PC-3 (cell line): Measurements from ENCODE around the gene SFSWAP. TPM values are rescaled to one million over a fixed set of nuclear protein-coding genes. Genes with fewer than 3 reads are reported as not detected.
"Not testable (repeated sequence)": the region's sequence is repeated elsewhere in the genome, so short reads cannot be mapped to it uniquely, and the experiment has no call there.

Source experiments
- ATAC-seq: fragments of 200-7000 bp; cut with Tn5 transposase; 2 replicates; pipeline ENCODE4 v1.9.1; 2020; ENCODE audit warnings: mild to moderate bottlenecking, moderate library complexity
- BruUV-seq: library from RNA; stranded (reverse); fragments of 400-500 nt; replicated peaks from 2 replicates; lab custom pipeline; 2021; lab: Mats Ljungman, UMichigan
- CTCF ChIA-PET: fragments of 300-600 bp; sonication (Branson Sonifier 250); formaldehyde crosslinking; loops from one replicate; lab custom pipeline; 2022; ENCODE audit warnings: antibody characterized with exemption; lab: Charles Lee
- POLR2A ChIA-PET: fragments of 300-600 bp; sonication (Branson Sonifier 250); formaldehyde crosslinking; loops from one replicate; lab custom pipeline; 2022; ENCODE audit warnings: antibody characterized with exemption; ENCODE audit not compliant: unreplicated experiment; lab: Charles Lee
- DNase-seq: peaks from one replicate; pipeline ENCODE4 v3.0.0-alpha.2; 2015
- H2AFZ ChIP-seq: fragments of 300-600 bp; sonication (generic); 2 replicates; pipeline ENCODE4 v1.6.0; 2016; ENCODE audit warnings: antibody characterized with exemption, low read length
- H3F3A ChIP-seq: fragments of 300-600 bp; sonication (generic); one replicate; pipeline ENCODE4 v1.6.0; 2017; ENCODE audit warnings: antibody characterized with exemption, low read length, control low read depth, mild to moderate bottlenecking; ENCODE audit not compliant: unreplicated experiment
- H3K27ac ChIP-seq: fragments of 300-600 bp; sonication (generic); 2 replicates; pipeline ENCODE4 v1.5.1; 2016; ENCODE audit warnings: mild to moderate bottlenecking, low read length
- H3K27me3 ChIP-seq: fragments of 300-600 bp; sonication (generic); 2 replicates; pipeline ENCODE4 v1.6.1; 2016; ENCODE audit warnings: low read length, mixed read lengths
- H3K36me3 ChIP-seq: fragments of 300-600 bp; sonication (generic); 2 replicates; pipeline ENCODE4 v1.6.1; 2016; ENCODE audit warnings: low read depth, mixed run types, low read length, mixed read lengths
- H3K4me1 ChIP-seq: fragments of 300-600 bp; sonication (generic); 2 replicates; pipeline ENCODE4 v1.5.1; 2016; ENCODE audit warnings: low read length; ENCODE audit not compliant: insufficient read depth
- H3K4me2 ChIP-seq: fragments of 300-600 bp; sonication (generic); 2 replicates; pipeline ENCODE4 v1.6.0; 2016; ENCODE audit warnings: low read length
- H3K4me3 ChIP-seq: fragments of 300-600 bp; sonication (generic); 2 replicates; pipeline ENCODE4 v1.5.1; 2016; ENCODE audit warnings: mild to moderate bottlenecking, low read length, mixed read lengths
- H3K79me2 ChIP-seq: fragments of 300-600 bp; sonication (generic); 2 replicates; pipeline ENCODE4 v1.6.1; 2017; ENCODE audit warnings: low read length, mixed read lengths
- H3K9ac ChIP-seq: fragments of 300-600 bp; sonication (generic); 2 replicates; pipeline ENCODE4 v1.6.0; 2016; ENCODE audit warnings: mild to moderate bottlenecking, low read length
- H3K9me2 ChIP-seq: fragments of 300-600 bp; sonication (generic); replicated peaks from 2 replicates; pipeline ENCODE4 v1.6.1; 2016; ENCODE audit warnings: mixed run types, low read length, mixed read lengths
- H3K9me3 ChIP-seq: fragments of 300-600 bp; sonication (generic); 2 replicates; pipeline ENCODE4 v1.6.1; 2016; ENCODE audit warnings: low read length, mixed read lengths
- H4K20me1 ChIP-seq: fragments of 300-600 bp; sonication (generic); 2 replicates; pipeline ENCODE4 v1.6.1; 2016; ENCODE audit warnings: low read length, mixed read lengths
- EZH2 ChIP-seq: fragments of 300-600 bp; sonication (generic); IDR thresholded peaks from one replicate; pipeline ENCODE4 v1.6.1; 2017; ENCODE audit warnings: antibody characterized with exemption, mild to moderate bottlenecking, low read length; ENCODE audit not compliant: unreplicated experiment
- EZH2phosphoT487 ChIP-seq: fragments of 300-600 bp; sonication (generic); IDR thresholded peaks from 2 replicates; pipeline ENCODE4 v1.6.1; 2018; ENCODE audit warnings: mild to moderate bottlenecking, antibody characterized with exemption, low read length, borderline replicate concordance
- intact Hi-C: fragments of 100-400 bp; cut with micrococcal nuclease; formaldehyde crosslinking; loops from 2 replicates; pipeline ENCODE4 v1.9.0; 2023
- total RNA-seq: library from RNA; depleted of rRNA; stranded (reverse); fragments of >200 nt; gene quantifications from 2 replicates; pipeline ENCODE4 v1.2.3, GENCODE V29; 2014
- TF ChIP-seq, protein P1 (sequence below): fragments of 300-600 bp; sonication (generic); conservative IDR thresholded peaks from 2 replicates; pipeline ENCODE4 v1.5.1; 2017; ENCODE audit warnings: antibody characterized with exemption, low read depth, mild to moderate bottlenecking, low read length

Gene SFSWAP
- total RNA-seq, 1 experiment from 2014 or later: 57.5 TPM

DNA sequence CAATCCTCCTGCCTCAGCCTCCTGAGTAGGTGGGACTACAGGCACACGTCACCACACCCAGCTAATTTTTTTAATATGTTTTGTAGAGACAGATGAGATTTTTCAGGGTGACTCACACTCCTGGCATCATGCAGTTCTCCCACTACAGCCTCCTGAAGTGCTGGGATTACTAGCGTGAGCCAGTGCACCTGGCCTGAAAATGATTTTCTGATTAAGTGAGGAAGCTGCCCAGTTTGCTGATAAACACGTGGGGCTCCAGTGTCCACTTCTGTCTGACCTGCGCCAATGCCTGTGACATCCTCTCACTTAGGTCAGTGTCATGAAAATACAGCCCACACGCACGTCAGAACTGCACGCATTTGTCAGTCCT, 37.0 kb upstream of the SFSWAP start:
- ATAC-seq: peak; percentile 90
- no TSS peak for BruUV-seq

DNA sequence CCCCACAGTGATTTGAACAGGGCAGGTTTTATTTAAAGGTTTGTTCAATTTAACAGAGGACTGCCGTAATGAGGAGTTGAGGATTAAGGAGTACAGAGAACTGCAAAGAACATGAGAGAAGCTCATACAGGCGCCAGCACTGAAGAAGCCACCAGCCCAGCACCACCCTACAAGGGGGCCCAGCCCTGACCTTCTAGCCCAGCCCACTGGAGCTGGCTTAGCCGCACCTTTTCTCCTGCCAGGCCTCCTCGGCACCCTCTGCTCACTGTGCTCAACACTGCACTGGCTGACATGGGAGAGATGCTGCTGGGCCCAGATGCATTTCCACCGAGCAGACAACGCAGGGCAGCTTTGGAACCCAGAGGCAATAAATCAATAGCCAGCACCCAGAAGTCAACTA, 36.5 kb upstream of the SFSWAP start:
- no peaks in the 10 kb centered on the region for H4K20me1 ChIP-seq
- no peak for DNase-seq
- H3K4me2 ChIP-seq: no peak overlapping the region
- no peaks in the 10 kb centered on the region for H3K36me3 ChIP-seq
- no peak overlapping the region for H3K27ac ChIP-seq
- no peak for TF ChIP-seq EZH2phosphoT487
- ATAC-seq: no peak
- H3K9ac ChIP-seq: no peak overlapping the region
- no peaks in the 10 kb centered on the region for H3K79me2 ChIP-seq
- H3K9me2 ChIP-seq: no peaks in the 10 kb centered on the region
- H3F3A ChIP-seq: no peaks in the 10 kb centered on the region
- 0 out of 2 replicates have a peak, but pooled peaks cover 5% of the 10 kb centered on the region for H3K4me1 ChIP-seq
- POLR2A ChIA-PET: no interaction called here
- H3K4me3 ChIP-seq: no peak overlapping the region
- intact Hi-C loops: no loop called here
- no peak overlapping the region for H2AFZ ChIP-seq
- no peaks in the 10 kb centered on the region for H3K9me3 ChIP-seq
- peaks cover 47% of the 10 kb centered on the region for H3K27me3 ChIP-seq
- CTCF ChIA-PET: no interaction called here
- BruUV-seq: no TSS peak

More for the DNA sequence above, 37.0 kb upstream of the SFSWAP start:
- ChIA-PET POLR2A (no interaction called here), CTCF (interaction anchor here (0.6 kb wide), 1 partner anchor 68 kb away, joined by 3 read pairs; no protein-coding TSS in a partner anchor)
- H3K4me2 ChIP-seq: no peak overlapping the region
- intact Hi-C loops: no loop called here
- H3K79me2 ChIP-seq: no peaks in the 10 kb centered on the region
- H3F3A ChIP-seq: no peaks in the 10 kb centered on the region
- H3K4me1 ChIP-seq: 0 out of 2 replicates have a peak, but pooled peaks cover 5% of the 10 kb centered on the region
- H3K9me2 ChIP-seq: no peaks in the 10 kb centered on the region
- no peak overlapping the region for H3K4me3 ChIP-seq
- TF ChIP-seq EZH2: no peak
- TF ChIP-seq EZH2phosphoT487: no peak
- H4K20me1 ChIP-seq: no peaks in the 10 kb centered on the region
- no peaks in the 10 kb centered on the region for H3K9me3 ChIP-seq
- peaks cover 48% of the 10 kb centered on the region for H3K27me3 ChIP-seq
- no peak overlapping the region for H3K9ac ChIP-seq
- H3K27ac ChIP-seq: no peak overlapping the region
- no peak overlapping the region for H2AFZ ChIP-seq
- peak; percentile 78 for DNase-seq
- H3K36me3 ChIP-seq: no peaks in the 10 kb centered on the region

DNA sequence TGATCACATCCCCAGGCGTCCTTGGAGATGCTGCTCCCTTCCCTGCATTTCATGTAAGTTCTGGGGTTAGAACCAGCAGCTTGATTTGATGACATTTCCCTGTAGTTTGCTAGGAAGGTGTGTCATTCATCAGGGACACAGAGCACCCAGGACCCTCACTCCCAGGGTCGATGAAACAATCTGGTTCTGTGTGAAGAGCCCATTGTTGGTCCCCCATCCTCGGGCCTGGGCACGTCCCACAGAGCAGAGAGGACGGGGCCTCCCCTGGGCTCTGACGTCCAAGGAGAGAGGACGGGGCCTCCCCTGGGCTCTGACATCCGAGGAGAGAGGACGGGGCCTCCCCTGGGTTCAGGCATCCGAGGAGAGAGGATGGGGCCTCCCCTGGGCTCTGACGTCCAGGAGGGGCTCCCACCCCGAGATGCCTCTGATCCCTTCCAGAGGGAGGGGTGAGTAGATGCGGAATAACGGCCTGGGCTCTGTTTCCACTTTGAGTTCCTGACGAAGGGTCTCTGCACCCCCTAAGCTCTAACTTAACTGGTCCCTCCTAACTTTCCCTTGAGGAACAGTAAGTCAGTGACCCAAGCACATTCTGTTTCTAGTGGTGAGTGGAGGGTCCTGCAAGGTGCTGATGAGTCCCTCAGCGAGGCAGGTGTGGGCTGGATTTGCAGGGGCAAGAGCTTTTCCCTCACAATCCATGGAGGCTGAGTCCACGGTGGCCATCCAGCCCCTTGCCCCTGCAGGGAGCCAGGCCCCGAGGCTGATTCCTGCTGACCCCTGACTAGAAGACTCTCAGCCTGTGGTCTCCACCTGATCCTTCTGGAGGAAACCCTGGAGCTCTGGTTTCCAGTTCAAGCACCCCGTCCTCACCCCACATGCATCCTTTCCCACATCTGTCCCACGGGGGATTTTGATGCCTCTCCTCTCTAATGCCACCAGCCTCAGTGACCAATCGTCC, 35.5 kb upstream of the SFSWAP start:
- intact Hi-C loops: no loop called here
- BruUV-seq: no TSS peak
- POLR2A ChIA-PET: no interaction called here

DNA sequence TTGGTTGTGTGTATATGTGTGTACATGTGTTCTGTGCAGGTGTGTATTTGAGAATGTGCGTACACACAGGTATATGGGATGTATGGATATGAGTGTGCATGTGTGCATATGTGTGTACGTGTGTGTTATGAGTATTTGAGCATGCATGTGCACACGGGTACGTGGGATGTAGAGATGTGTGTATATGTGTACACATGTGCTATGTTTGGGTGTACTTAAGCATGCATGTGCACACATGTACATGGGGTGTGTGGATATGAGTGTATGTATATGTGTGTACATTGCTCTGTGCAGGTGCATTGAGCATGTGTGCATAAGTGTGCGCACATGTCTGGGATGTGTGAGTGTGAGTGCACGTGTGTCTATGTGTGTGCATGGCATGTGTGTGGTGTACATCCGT, 34.3 kb upstream of the SFSWAP start:
- CTCF ChIA-PET: no interaction called here
- H4K20me1 ChIP-seq: no peaks in the 10 kb centered on the region

More for the DNA sequence above, 35.5 kb upstream of the SFSWAP start:
- Histone ChIP-seq H3F3A (no peaks in the 10 kb centered on the region), H4K20me1 (no peaks in the 10 kb centered on the region), H3K9ac (no peak overlapping the region), H3K9me3 (no peaks in the 10 kb centered on the region), H3K27me3 (peaks cover 37% of the 10 kb centered on the region), H3K27ac (no peak overlapping the region), H3K79me2 (no peaks in the 10 kb centered on the region), H2AFZ (no peak overlapping the region), H3K4me3 (no peak overlapping the region), H3K4me1 (0 out of 2 replicates have a peak, but pooled peaks cover 5% of the 10 kb centered on the region), H3K36me3 (no peaks in the 10 kb centered on the region), H3K4me2 (no peak overlapping the region), H3K9me2 (no peaks in the 10 kb centered on the region)
- DNase-seq (no peak), ATAC-seq (no peak)
- CTCF ChIA-PET: no interaction called here
- no peak for TF ChIP-seq EZH2

DNA sequence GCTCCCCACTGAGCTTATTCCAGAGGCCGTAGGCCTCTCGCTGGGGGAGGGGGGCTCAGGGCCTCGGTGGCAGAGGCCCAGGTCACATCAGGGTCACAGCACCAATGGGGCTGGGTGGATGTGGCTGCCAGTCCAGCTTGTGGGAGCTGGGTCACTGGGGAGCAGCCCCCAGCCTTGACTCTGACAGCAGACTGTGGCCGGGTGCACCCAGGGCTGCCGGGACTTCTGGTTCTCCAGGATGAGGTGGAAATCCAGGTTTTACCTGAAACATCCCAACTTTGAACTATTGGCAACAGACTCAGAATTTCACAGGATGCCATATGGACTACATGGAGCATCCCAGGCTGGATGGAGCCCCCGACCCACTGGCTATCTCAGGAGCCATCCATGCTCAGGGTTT, 33.8 kb upstream of the SFSWAP start:
- H3F3A ChIP-seq, H3K4me3 ChIP-seq, intact Hi-C loops, DNase-seq, ATAC-seq, CTCF ChIA-PET, H3K9me3 ChIP-seq, H3K79me2 ChIP-seq, H3K9me2 ChIP-seq, H3K27ac ChIP-seq, H3K36me3 ChIP-seq, H2AFZ ChIP-seq, H4K20me1 ChIP-seq, H3K9ac ChIP-seq, H3K4me1 ChIP-seq, BruUV-seq, H3K4me2 ChIP-seq, POLR2A ChIA-PET: not testable (repeated sequence)
- H3K27me3 ChIP-seq: peaks cover 28% of the 10 kb centered on the region

More for the DNA sequence above, 34.3 kb upstream of the SFSWAP start:
- no peak overlapping the region for H2AFZ ChIP-seq
- no peak overlapping the region for H3K27ac ChIP-seq
- no peaks in the 10 kb centered on the region for H3K9me2 ChIP-seq
- H3K36me3 ChIP-seq: no peaks in the 10 kb centered on the region
- H3K4me1 ChIP-seq: 0 out of 2 replicates have a peak, but pooled peaks cover 5% of the 10 kb centered on the region
- no peak overlapping the region for H3K9ac ChIP-seq
- H3K4me2 ChIP-seq: no peak overlapping the region
- H3K4me3 ChIP-seq: no peak overlapping the region
- H3K79me2 ChIP-seq: no peaks in the 10 kb centered on the region
- ATAC-seq: no peak
- intact Hi-C loops: no loop called here
- H3K27me3 ChIP-seq: peaks cover 33% of the 10 kb centered on the region
- POLR2A ChIA-PET: no interaction called here
- DNase-seq: no peak
- no peaks in the 10 kb centered on the region for H3F3A ChIP-seq
- no peak for TF ChIP-seq EZH2
- no peak for TF ChIP-seq EZH2phosphoT487
- TF ChIP-seq, protein P1, sequence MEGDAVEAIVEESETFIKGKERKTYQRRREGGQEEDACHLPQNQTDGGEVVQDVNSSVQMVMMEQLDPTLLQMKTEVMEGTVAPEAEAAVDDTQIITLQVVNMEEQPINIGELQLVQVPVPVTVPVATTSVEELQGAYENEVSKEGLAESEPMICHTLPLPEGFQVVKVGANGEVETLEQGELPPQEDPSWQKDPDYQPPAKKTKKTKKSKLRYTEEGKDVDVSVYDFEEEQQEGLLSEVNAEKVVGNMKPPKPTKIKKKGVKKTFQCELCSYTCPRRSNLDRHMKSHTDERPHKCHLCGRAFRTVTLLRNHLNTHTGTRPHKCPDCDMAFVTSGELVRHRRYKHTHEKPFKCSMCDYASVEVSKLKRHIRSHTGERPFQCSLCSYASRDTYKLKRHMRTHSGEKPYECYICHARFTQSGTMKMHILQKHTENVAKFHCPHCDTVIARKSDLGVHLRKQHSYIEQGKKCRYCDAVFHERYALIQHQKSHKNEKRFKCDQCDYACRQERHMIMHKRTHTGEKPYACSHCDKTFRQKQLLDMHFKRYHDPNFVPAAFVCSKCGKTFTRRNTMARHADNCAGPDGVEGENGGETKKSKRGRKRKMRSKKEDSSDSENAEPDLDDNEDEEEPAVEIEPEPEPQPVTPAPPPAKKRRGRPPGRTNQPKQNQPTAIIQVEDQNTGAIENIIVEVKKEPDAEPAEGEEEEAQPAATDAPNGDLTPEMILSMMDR: no peak
- H3K9me3 ChIP-seq: no peaks in the 10 kb centered on the region
- BruUV-seq: no TSS peak
